ENCODE measurements around the gene OR2J1.
"Not testable (repeated sequence)": the region's sequence is repeated elsewhere in the genome, so short reads cannot be mapped to it uniquely, and the experiment has no call there.

Gene OR2J1

GRCh38 chr6:29114964-29115363 is 15.7 kb downstream of the OR2J1 start:
- not testable (repeated sequence) for H3K4me3 ChIP-seq (ENCODE audit: low read length); H3K27me3 ChIP-seq (ENCODE audit: insufficient read depth, low read length); H3K9me3 ChIP-seq (ENCODE audit: insufficient read depth, low read depth, low read length); H3K4me1 ChIP-seq (ENCODE audit: insufficient read depth, low read length); H3K27ac ChIP-seq (ENCODE audit: low read depth, low read length); H3K9ac ChIP-seq (ENCODE audit: low read depth, low read length); H3K36me3 ChIP-seq (ENCODE audit: insufficient read depth, low read length)
- WGBS: no CpG with 5 or more reads among the region's 3 CpGs

DNA sequence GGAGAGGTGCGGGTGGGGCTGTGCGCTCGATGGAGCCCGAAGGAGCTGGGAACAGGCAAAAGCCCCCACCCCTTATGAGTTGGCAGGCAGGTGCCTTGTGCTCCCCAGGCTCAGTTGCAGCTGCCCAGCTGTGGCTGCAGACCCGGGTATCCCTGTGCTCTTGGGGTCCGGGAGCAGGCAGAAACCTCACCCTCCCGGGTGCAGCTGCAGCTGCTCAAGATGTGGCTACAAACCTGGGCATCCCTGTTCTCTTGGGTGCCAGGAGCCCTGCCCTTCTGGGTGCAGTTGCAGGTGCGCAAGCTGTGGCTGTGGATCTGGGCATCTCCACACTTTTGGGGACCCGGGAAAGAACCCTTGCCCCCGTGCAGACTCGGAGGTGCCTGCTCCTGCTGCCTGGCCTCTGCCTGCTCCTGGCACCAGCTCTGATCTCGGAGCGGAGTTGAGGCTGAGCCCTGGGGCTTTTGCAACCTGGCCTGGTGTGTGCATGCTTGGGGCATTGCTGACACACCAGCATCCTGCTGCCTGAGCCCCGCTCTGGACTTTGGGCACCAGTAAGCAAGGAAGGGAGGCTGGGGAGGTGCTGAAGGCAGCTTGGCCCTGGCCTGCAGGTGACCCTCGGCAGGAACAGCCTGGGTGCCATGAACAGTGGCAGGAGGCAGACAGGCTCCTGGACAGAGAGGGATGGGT is 30.2 kb downstream of the OR2J1 start:
- no peaks in the 10 kb centered on the region for H3K4me1 ChIP-seq (ENCODE audit: insufficient read depth, low read length)
- 85% methylated on average over 15 of the region's 15 CpGs for WGBS
- H3K27ac ChIP-seq (ENCODE audit: low read depth, low read length): no peak overlapping the region
- no peak overlapping the region for H3K9ac ChIP-seq (ENCODE audit: low read depth, low read length)
- no peak overlapping the region for H3K4me3 ChIP-seq (ENCODE audit: low read length)
- no peaks in the 10 kb centered on the region for H3K27me3 ChIP-seq (ENCODE audit: insufficient read depth, low read length)
- no peaks in the 10 kb centered on the region for H3K36me3 ChIP-seq (ENCODE audit: insufficient read depth, low read length)
- no peaks in the 10 kb centered on the region for H3K9me3 ChIP-seq (ENCODE audit: insufficient read depth, low read depth, low read length)

DNA sequence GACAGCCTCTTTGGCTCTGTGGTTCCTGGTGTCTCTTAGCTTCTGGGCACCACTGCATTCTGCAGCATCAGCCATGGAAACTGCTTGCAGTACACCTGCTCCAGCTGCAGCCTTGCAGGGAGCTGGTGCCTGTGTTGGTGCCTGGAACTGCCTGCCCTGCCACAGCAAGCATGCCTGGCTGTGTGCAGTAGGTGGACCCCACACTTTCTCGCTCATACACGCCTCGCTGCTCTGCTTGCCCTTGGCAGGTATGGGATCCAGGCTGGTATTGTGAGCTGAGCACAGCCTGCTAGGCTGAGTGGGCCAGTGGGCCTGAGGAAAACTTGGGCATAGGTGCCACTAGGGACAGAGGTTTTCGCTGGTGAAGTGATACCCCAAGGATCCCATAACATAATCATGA is 31.4 kb downstream of the OR2J1 start:
- Histone ChIP-seq H3K4me1 (ENCODE audit: insufficient read depth, low read length) (no peaks in the 10 kb centered on the region), H3K27ac (ENCODE audit: low read depth, low read length) (no peak overlapping the region), H3K4me3 (ENCODE audit: low read length) (no peak overlapping the region), H3K9ac (ENCODE audit: low read depth, low read length) (no peak overlapping the region), H3K9me3 (ENCODE audit: insufficient read depth, low read depth, low read length) (no peaks in the 10 kb centered on the region), H3K27me3 (ENCODE audit: insufficient read depth, low read length) (no peaks in the 10 kb centered on the region), H3K36me3 (ENCODE audit: insufficient read depth, low read length) (no peaks in the 10 kb centered on the region)
- 94% methylated on average over 4 of the region's 4 CpGs for WGBS

GRCh38 chr6:29131691-29132090 is 32.4 kb downstream of the OR2J1 start:
- Histone ChIP-seq H3K27ac (ENCODE audit: low read depth, low read length) (no peak overlapping the region), H3K27me3 (ENCODE audit: insufficient read depth, low read length) (no peaks in the 10 kb centered on the region), H3K4me3 (ENCODE audit: low read length) (no peak overlapping the region), H3K9me3 (ENCODE audit: insufficient read depth, low read depth, low read length) (no peaks in the 10 kb centered on the region), H3K36me3 (ENCODE audit: insufficient read depth, low read length) (no peaks in the 10 kb centered on the region), H3K4me1 (ENCODE audit: insufficient read depth, low read length) (no peaks in the 10 kb centered on the region), H3K9ac (ENCODE audit: low read depth, low read length) (no peak overlapping the region)
- WGBS: 100% methylated on average over 2 of the region's 2 CpGs

DNA sequence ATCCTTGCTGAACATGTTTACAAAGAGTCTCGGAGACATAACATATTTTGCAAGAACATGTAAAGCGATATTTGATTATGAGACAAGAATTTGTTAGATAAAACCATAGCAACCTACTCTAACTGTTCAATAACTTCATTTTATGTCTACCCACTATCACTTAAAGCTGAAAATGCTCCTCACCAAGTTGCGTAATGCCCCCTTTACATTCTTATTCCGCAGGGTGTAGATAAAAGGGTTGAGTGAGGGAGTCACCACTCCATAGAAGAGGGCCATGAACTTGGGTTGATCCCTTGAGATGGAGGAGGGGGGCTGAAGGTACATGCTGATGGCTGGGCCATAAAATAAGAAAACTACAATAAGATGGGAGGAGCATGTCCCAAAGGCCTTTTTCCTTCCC is 38.4 kb downstream of the OR2J1 start:
- Histone ChIP-seq H3K27me3 (ENCODE audit: insufficient read depth, low read length) (no peaks in the 10 kb centered on the region), H3K9ac (ENCODE audit: low read depth, low read length) (no peak overlapping the region), H3K4me3 (ENCODE audit: low read length) (no peak overlapping the region), H3K9me3 (ENCODE audit: insufficient read depth, low read depth, low read length) (peaks cover 14% of the 10 kb centered on the region; the same call in 1 of the 2 replicates), H3K4me1 (ENCODE audit: insufficient read depth, low read length) (no peaks in the 10 kb centered on the region), H3K27ac (ENCODE audit: low read depth, low read length) (no peak overlapping the region), H3K36me3 (ENCODE audit: insufficient read depth, low read length) (no peaks in the 10 kb centered on the region)
- WGBS: 95% methylated on average over 2 of the region's 4 CpGs

DNA sequence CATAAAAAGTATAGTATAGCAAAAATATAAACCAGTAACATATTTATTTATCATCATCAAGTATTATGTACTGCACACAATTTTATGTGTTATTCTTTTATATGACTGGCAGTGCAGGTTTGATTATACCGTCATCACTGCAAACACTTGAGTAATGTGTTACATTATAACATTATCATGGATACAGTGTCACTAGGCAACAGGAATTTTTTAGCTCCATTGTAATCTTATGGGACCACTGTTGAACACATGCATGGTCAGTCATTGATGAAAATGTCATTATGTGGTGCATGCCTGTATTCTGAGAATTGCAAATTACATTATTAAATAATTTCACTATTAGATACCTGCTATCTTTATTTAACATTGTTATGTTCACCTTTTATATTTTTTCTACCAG is 42.3 kb downstream of the OR2J1 start:
- 100% methylated on average over 1 of the region's 1 CpG for WGBS
- H3K4me3 ChIP-seq (ENCODE audit: low read length): no peak overlapping the region
- H3K27me3 ChIP-seq (ENCODE audit: insufficient read depth, low read length): no peaks in the 10 kb centered on the region
- H3K36me3 ChIP-seq (ENCODE audit: insufficient read depth, low read length): no peaks in the 10 kb centered on the region
- H3K9ac ChIP-seq (ENCODE audit: low read depth, low read length): no peak overlapping the region
- no peaks in the 10 kb centered on the region; the same call in 1 of the 2 replicates for H3K4me1 ChIP-seq (ENCODE audit: insufficient read depth, low read length)
- H3K9me3 ChIP-seq (ENCODE audit: insufficient read depth, low read depth, low read length): peaks cover 32% of the 10 kb centered on the region
- H3K27ac ChIP-seq (ENCODE audit: low read depth, low read length): no peak overlapping the region

DNA sequence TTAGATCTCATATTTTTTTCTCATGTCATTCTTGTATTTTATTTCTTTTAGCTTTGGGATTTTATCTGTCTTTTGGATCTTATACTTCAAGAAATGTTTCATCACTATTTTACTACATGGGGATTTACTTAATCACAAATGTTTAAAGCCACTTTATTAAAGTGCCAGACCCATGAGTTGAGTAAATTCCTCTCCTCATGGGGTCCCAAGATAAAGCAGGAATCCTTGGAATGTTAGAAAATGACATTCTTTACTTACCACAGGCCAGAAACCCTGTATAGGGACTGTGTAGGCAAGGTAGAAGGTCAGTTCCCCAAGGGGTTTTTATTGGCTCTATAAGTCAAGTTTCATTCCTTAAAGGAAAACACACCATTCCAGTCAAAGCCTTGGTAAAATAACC is 43.0 kb downstream of the OR2J1 start:
- Histone ChIP-seq H3K9me3 (ENCODE audit: insufficient read depth, low read depth, low read length) (peaks cover 32% of the 10 kb centered on the region), H3K36me3 (ENCODE audit: insufficient read depth, low read length) (no peaks in the 10 kb centered on the region), H3K9ac (ENCODE audit: low read depth, low read length) (no peak overlapping the region), H3K27me3 (ENCODE audit: insufficient read depth, low read length) (no peaks in the 10 kb centered on the region), H3K27ac (ENCODE audit: low read depth, low read length) (no peak overlapping the region), H3K4me3 (ENCODE audit: low read length) (no peak overlapping the region), H3K4me1 (ENCODE audit: insufficient read depth, low read length) (no peaks in the 10 kb centered on the region; the same call in 1 of the 2 replicates)

DNA sequence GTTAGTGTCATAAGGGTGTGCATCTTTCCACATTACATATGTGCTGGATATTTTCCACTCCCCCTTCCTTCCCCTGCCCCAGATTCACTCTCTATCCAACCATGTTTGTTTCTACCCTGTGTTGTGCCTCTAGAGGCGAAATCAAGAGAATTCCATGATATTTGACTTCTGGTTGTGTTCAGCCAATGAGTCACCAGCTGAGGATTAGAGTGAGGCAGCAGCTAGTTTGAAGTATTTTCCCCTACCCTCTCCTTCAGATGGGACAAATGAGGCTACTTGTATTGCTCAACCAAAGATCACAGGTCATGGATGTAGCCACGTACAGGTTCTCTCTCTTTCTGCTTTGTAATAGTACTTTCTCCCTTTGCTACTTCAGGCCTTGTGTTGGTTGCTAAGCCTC is 46.9 kb downstream of the OR2J1 start:
- Histone ChIP-seq H3K36me3 (ENCODE audit: insufficient read depth, low read length) (no peaks in the 10 kb centered on the region), H3K9ac (ENCODE audit: low read depth, low read length) (no peak overlapping the region), H3K27me3 (ENCODE audit: insufficient read depth, low read length) (no peaks in the 10 kb centered on the region), H3K4me1 (ENCODE audit: insufficient read depth, low read length) (no peaks in the 10 kb centered on the region; the same call in 1 of the 2 replicates), H3K4me3 (ENCODE audit: low read length) (no peak overlapping the region), H3K9me3 (ENCODE audit: insufficient read depth, low read depth, low read length) (peaks cover 32% of the 10 kb centered on the region), H3K27ac (ENCODE audit: low read depth, low read length) (no peak overlapping the region)
- WGBS: 77% methylated on average over 2 of the region's 2 CpGs

- no peaks in the 10 kb centered on the region for H3K36me3 ChIP-seq (ENCODE audit: insufficient read depth, low read length)
- no peaks in the 10 kb centered on the region for H3K27me3 ChIP-seq (ENCODE audit: insufficient read depth, low read length)
- H3K9me3 ChIP-seq (ENCODE audit: insufficient read depth, low read depth, low read length): peaks cover 24% of the 10 kb centered on the region
- H3K9ac ChIP-seq (ENCODE audit: low read depth, low read length): no peak overlapping the region
- no CpG with 5 or more reads among the region's 3 CpGs for WGBS
- H3K4me3 ChIP-seq (ENCODE audit: low read length): no peak overlapping the region
- no peaks in the 10 kb centered on the region; the same call in 1 of the 2 replicates for H3K4me1 ChIP-seq (ENCODE audit: insufficient read depth, low read length)
- no peak overlapping the region for H3K27ac ChIP-seq (ENCODE audit: low read depth, low read length)
Measured at GRCh38 chr6:29147074-29147473, 47.8 kb downstream of the OR2J1 start.

- H3K4me3 ChIP-seq (ENCODE audit: low read length); H3K9ac ChIP-seq (ENCODE audit: low read depth, low read length); H3K9me3 ChIP-seq (ENCODE audit: insufficient read depth, low read depth, low read length); H3K4me1 ChIP-seq (ENCODE audit: insufficient read depth, low read length); H3K36me3 ChIP-seq (ENCODE audit: insufficient read depth, low read length); H3K27ac ChIP-seq (ENCODE audit: low read depth, low read length); H3K27me3 ChIP-seq (ENCODE audit: insufficient read depth, low read length): not testable (repeated sequence)
- WGBS: 81% methylated on average over 3 of the region's 3 CpGs
Measured at GRCh38 chr6:29149444-29149843, 50.2 kb downstream of the OR2J1 start.
